RWPE1 (cell line): Measurements from ENCODE around the gene NR6A1.

Experiments used
- CTCF ChIA-PET: fragments of 350-600 bp; sonication (Branson Sonifier 250); formaldehyde crosslinking; extraction: SDS; loops from one replicate; lab custom pipeline; 2021; lab: Yijun Ruan, JAX
- POLR2A ChIA-PET: fragments of 400-600 bp; formaldehyde crosslinking; extraction: SDS; loops from one replicate; lab custom pipeline; 2020; ENCODE audit warnings: antibody characterized with exemption; ENCODE audit not compliant: low non-redundant PET; lab: Yijun Ruan, JAX
- DNase-seq: peaks from one replicate; pipeline ENCODE4 v3.0.0; 2012; ENCODE audit warnings: low spot score
- H3K27ac ChIP-seq: fragments of 450-650 bp; 2 replicates; pipeline ENCODE4 v1.5.1; 2017
- TF ChIP-seq, protein P1 (sequence below): fragments of 450-650 bp; conservative IDR thresholded peaks from 2 replicates; pipeline ENCODE4 v1.5.1; 2017; ENCODE audit warnings: low read depth, mild to moderate bottlenecking

The NR6A1 gene

DNA sequence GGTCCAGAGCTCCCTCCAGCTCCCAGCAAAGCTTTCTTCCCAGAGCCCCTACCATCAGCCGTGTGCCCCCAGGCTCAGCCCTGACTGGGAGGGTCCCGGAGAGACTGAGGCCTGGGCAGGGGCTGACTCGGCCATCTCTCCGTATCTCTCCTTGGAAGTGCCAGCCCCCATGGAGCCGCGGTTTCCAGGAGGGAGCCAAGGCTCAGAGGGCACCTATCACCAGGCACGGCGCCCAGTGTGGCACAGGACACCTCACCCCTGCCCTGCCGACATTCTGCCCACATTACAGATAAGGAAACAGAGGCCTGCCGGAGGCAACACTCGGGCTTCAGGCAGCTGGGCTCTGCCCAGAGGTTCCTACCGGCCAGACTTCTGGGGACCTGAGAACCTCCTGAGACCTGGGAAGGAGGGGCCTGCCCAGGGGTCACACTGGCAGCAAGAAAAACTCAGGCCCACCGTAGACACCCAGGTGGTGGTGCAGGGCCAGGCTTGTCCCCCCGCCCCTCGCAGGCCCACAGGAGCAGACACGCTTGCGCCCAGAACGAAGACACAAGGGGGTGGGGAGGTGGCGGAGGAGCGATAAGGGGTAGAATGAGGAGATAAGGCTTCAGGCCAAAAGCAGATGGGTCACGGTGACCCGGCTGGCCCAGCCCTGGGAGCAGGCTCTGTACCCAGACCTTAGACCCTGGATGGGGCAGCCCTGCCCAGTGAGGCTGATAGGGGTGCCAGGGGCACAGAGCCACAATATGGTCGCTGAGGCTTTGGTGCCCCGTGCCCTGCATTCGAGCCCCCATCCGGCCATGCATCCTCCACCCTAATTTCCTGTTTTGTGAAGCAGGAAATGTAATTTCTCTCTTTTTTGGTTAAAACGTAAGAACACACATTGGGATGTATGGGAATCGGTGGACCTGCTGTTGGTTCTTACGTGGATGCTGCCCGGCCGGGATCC is 275.7 kb downstream of the NR6A1 start:
- CTCF ChIA-PET, result interaction anchor here (0.5 kb wide), 1 partner anchor 76 kb away, joined by 5 read pairs; no protein-coding TSS in a partner anchor
- no peak overlapping the region for H3K27ac ChIP-seq
- TF ChIP-seq, protein P1, sequence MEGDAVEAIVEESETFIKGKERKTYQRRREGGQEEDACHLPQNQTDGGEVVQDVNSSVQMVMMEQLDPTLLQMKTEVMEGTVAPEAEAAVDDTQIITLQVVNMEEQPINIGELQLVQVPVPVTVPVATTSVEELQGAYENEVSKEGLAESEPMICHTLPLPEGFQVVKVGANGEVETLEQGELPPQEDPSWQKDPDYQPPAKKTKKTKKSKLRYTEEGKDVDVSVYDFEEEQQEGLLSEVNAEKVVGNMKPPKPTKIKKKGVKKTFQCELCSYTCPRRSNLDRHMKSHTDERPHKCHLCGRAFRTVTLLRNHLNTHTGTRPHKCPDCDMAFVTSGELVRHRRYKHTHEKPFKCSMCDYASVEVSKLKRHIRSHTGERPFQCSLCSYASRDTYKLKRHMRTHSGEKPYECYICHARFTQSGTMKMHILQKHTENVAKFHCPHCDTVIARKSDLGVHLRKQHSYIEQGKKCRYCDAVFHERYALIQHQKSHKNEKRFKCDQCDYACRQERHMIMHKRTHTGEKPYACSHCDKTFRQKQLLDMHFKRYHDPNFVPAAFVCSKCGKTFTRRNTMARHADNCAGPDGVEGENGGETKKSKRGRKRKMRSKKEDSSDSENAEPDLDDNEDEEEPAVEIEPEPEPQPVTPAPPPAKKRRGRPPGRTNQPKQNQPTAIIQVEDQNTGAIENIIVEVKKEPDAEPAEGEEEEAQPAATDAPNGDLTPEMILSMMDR, result no peak
- POLR2A ChIA-PET, result no interaction called here
- no peak for DNase-seq

DNA sequence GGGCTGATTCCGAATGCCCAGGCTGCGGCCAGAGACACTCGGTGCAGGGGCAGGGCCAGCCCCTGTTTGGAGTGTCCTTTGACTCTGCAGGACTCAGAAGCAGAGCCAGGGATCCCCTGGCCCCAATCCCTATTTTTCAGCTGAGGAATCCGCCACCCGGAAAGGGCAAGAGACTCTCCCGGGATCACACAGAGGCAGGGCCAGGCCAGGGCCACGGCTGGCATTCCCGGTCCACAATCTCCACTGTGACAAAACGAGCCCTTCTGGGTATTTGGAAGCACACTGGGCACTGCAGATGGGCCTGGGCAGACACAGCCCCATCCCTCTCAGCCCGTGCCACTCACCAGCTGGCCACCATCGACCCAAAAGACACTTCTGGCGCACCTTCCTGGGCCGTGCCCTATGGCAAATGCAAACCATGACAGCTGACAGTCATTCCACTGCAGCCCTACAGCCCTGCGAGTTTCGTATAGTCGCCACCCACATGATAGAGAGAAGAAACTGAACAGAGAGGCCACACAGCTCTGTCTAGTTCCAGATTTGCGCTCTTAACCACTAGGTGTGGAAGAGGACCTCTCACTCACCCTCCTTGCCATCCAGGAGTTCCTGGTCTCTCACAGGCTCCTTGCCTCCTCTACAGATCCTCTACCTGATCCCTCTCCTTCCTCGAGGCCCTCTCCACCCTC is 277.2 kb downstream of the NR6A1 start:
- DNase-seq, result no peak
- H3K27ac ChIP-seq, result no peak overlapping the region
- ChIA-PET CTCF (interaction anchor here (0.7 kb wide), 1 partner anchor 101 kb away, joined by 4 read pairs; no protein-coding TSS in a partner anchor), POLR2A (no interaction called here)
- TF ChIP-seq, protein P1, result no peak

DNA sequence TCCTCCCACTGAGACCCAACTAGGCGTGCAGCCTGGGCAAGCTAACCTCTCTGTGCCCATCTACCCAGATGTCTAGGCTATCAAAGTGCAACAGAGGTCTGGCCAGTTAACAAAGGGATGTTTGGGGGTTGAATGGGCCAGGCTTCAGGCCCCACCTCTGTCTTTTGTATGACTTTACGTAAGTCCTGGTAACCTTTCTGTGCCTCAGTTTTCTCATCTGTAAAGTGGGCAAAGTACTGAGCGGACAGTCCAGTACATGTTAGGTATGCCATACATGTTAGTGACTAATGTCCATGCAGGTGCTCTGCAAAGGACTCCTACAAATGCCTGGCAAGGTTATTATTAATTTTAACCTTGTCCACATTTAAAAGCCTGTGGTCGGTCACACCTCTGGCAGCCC is 277.9 kb downstream of the NR6A1 start:
- no peak for DNase-seq
- POLR2A ChIA-PET, result no interaction called here
- CTCF ChIA-PET, result no interaction called here
- TF ChIP-seq, protein P1, result no peak
- no peak overlapping the region for H3K27ac ChIP-seq

- ChIA-PET CTCF (no interaction called here), POLR2A (no interaction called here)
- DNase-seq, result no peak
Observed at GRCh38 chr9:124492818-124493217, 278.3 kb downstream of the NR6A1 start.

GRCh38 chr9:124491049-124491975 is 279.8 kb downstream of the NR6A1 start:
- ChIA-PET POLR2A (no interaction called here), CTCF (no interaction called here)
- TF ChIP-seq, protein P1, result no peak
- DNase-seq, result no peak
- no peak overlapping the region for H3K27ac ChIP-seq

More at GRCh38 chr9:124492818-124493217, 278.3 kb downstream of the NR6A1 start:
- TF ChIP-seq, protein P1, result no peak
- H3K27ac ChIP-seq, result no peak overlapping the region
